Measurements from ENCODE around the gene TENM4.

TENM4 gene

DNA sequence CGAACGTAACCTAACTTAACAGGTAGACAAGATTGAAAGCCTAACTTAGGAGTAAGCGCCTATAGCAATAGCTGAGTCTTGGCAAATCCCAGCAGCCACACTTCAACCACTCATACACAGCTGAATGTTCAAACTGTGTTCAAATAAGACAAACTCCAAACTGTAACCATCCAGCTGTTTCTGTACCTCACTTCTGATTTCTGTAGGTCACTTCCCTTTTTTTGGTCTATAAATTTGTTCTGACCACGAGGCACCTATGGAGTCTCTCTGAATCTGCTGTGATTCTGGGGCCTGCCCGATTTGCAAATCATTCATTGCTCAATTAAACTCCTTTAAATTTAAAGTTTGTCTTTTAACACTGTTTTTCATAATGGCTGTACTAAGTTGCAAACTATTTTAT, 8.2 kb upstream of the TENM4 start:
- in situ Hi-C loops (cut with MboI; ENCODE audit: low sequenced_read_pairs): no loop called here

DNA sequence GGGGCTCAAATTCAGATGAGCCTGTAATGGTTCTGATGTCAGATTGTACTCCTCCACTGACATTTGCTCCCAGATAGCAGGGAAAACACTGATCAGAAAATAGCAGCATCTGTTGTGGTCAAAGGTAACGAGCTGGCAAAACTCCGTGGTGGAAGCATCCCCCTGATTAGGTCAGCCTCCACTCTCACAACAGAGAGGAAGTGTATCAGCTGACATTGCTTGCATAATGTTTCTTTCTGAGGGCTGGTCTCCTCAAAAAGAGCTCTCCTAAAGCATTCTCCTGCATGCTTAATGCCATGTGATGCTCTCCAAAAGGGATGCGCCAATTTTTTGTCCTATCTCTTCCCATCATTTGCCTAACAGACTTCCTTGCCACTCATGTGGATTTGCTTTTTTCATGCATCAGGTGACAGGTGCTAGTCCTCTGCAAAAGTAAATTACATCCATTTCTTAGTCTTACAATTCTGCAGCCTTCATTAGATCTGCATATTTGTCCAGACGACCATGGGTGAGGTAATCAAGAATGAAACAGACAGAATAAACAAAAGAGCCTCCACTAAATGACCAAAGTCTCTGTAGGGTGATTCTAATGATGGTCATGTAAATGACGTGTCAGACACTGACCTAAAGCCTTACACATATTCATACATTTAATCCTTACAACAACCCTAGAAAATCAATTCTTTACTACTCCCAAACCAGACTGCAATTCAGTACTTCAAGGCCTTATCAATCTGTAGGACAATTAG, 6.4 kb upstream of the TENM4 start:
- in situ Hi-C loops (cut with MboI; ENCODE audit: low sequenced_read_pairs): no loop called here

DNA sequence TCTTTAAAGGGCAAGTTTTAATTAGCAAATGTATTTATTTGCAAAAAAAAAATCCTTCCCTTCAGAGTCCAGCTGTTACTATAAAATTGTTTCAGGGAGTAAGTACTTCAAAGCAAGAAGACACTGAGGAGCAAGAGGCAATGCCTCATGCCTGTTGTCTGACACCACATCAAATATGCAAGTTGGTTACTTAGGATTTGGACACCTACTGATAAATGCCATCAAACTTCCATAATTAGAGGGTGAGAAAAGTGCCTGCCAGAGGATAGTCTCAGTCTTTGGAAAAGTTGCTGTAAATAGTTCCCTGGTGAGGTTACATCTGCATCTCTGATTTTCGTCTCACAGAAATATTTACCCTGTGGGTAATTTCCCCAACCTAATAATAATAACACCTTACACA, 4.1 kb upstream of the TENM4 start:
- in situ Hi-C loops (cut with MboI; ENCODE audit: low sequenced_read_pairs): no loop called here

DNA sequence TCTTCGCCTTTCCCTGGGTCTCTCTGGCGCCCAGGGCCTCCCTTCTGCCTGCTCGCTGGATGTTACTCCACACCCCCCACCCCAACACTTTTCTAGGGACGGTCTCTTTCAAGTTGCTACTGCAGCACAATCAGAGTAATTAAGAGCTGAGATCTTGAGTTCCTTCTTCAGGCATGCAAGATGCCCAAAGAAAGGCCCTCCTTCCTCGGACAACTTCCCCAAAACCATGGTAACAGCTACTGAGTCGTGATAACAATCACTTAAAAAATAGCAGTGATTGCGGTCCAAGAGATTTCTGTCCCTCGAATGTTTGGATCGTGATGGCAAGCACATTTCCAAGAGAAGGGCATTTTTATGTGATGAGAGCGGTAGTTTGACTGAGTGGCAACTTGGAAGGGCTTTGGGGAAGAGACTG, 638 bp upstream of the TENM4 start:
- in situ Hi-C loops (cut with MboI; ENCODE audit: low sequenced_read_pairs): no loop called here

DNA sequence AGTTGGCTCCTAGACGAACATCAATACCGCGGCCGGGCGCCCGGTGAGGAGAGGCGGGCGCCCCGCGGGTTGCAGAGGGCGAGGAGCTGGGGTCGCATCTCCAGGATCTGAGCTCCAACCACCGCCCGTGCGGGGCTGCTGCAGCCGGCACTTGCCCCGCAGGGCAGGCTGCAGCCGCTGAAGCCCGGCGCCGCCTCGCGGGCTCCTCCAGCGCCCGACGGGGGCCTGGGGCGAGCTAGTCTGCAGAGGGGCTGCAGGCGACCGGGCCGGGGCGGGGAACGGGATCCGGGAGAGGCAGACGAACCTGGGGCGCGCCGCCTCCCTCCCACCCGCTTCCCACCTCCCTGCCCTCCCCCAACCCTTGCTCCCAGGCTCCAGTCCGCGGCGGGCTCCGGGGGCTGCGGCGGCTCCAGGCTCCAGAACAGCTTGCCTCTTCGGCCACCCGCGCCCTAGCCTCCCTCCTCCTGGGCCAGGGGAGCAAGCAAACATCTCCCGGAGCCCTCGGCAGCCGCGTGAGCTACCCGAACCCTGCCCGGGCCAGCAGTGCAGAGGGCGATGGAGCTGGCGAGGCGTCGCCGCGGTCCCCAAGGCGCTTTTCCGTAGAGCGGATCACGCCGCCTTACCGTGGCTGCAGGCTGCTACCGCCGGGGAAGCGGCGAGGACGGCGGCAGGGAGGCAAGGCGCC, 802 bp downstream of the TENM4 start:
- in situ Hi-C loops (cut with MboI; ENCODE audit: low sequenced_read_pairs): no loop called here

DNA sequence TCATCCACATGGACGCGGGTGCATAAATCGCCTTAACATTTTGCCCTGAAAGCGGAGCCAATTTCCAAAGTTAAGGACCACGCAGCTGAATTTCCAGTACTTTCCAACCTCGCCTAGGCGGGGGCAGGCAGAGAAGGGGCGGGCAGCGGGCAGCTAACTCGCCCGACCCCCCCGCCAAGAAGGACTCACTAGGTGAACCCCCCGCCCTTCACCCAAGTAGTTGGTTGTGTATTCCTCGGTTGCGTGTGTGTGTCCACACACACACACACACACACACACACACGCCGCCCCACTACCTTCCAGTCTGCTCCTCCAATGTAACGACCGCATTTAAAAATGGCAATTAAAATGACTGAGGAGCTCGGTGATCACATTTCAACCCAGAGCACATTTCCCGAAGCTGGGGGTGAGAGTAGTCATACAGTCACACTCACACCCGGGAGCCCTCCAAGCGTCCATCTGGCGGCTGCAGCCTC, 1.4 kb downstream of the TENM4 start:
- in situ Hi-C loops (cut with MboI; ENCODE audit: low sequenced_read_pairs): no loop called here

DNA sequence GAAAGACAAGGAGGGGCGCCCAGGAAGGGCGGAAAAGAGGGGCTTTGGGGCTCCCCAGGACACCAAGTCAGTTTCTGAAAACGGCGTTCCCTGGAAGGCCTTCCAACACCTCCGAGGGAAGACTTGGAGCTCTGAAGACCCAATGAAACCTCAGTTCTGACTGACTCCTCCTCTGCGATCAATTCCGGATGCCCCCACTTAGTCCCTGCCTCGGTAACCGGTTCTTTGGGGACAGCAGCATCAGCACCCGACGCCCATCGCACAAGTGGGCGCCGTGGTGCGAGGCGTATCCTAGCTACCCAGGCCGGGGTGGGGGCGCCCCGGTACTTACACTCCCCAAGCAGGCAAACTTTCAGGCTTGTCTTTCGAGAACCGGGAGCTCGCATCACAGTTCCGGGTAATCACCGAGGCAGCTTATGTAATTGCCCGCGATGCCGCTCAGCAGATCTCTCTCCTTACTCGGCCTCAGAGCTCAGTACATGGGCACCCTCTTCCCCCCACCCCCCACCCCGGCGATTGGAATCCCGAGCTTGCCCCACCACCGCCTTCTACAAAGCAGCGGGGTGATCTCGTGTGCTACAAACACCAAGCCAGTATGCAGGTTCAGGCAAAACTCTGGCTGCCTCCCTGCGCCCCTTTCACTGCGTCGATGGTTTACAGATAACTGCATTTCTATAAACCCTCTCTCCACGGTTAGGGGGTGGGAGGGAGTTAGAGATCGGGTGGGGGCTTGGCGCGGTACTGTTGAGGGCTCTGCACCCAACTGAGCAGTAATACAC, 2.0 kb downstream of the TENM4 start:
- in situ Hi-C loops (cut with MboI; ENCODE audit: low sequenced_read_pairs): no loop called here

DNA sequence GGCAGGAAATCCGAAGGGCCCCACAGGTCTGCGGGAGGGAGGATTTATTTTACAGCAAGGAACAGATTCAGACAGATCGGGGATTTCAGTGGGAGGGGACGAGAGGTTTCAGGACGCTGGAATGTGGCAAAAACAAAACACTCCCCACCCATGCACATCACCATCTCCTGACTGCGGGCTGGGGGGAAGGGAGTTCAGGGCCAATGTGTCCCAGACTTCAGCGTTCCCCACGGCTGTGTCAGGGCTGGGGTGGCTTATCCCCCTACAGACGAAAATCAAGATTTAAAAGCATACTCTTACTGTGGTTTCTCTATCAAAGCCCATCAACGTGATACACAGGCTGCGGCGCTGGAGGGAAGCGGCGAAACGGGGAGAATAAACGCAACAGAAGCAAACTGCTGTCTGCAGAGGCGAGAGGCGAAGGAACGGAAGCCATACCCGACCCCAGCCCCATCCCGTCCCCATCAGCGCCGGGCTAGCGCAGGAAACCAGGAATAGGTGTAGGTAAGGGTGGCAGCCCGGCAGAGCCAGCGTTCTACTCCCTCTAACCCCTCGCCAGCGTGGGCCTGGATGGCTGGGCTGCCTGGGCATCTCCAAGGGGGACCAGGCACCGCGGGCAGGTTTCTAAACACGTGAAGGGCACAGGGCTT, 2.7 kb downstream of the TENM4 start:
- in situ Hi-C loops (cut with MboI; ENCODE audit: low sequenced_read_pairs): no loop called here

DNA sequence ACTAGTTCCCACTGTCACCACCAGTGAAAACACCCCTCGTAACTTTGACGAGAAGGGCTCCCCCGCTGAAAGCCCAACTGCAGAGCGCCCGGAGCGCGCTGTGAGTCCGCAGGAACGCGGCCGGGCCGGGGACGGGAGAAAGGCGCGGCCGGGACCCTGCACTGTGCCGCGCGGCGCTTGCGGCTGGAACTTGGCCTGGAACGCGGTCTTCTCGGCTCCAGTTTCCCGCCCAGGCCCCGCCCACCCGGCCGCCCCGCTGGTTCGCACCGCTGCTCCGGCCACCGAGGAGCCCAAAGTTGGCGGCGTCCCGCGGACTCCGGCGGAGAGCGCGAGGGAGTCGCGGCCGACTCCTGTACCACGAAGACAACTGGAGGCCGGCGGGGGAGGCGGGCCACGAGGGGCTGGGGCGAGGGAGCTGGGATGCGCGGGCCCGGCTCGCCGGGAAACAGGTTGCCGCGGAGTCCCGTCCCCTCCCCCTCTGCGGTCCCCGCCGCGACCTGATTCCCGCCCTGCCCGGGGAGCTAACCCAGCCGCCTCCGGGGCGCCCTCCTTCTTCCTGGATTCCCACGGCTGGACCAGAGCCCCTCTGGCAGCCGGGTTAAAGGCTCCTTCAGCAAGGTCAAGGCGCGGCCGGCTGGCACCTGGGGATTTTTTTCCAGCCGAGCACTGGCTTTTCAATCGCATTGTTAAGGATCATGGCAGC, 3.4 kb downstream of the TENM4 start:
- in situ Hi-C loops (cut with MboI; ENCODE audit: low sequenced_read_pairs): no loop called here

DNA sequence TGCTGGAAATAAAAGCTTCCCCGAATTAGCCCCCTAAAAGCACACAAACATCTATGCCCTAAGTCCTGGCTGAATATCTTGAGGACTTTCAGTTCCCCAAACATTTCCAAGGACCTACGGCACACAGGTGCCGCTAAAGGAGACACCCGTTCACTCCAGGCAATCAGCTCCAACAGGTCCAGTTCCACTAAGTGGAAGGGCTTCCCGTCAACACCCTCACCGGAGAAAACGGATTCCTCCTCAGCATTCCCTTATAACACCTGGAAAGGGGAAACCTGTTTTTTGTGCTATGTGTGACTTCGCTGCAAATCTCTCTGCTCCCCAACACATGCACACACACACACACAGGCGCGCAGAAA, 3.9 kb downstream of the TENM4 start:
- in situ Hi-C loops (cut with MboI; ENCODE audit: low sequenced_read_pairs): no loop called here

DNA sequence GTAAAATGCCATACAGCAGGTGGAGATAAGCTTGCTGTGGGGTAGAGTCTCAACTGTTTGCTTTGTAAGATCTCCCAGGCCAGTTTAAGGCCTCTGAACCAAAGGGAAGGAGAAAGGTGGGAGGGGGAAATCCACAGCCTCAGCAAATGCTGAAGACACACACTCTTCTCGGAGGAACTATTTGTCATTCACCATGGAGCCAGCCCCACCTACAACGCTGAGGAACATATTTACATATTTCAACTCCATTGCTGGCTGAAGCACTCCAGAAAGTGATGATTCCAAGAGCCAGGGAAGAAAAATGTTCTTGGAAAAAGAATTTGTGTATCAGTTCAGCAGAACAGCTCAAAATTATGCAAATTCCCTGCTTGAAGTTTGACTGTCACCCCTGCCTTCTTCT, 6.5 kb downstream of the TENM4 start:
- in situ Hi-C loops (cut with MboI; ENCODE audit: low sequenced_read_pairs): no loop called here

DNA sequence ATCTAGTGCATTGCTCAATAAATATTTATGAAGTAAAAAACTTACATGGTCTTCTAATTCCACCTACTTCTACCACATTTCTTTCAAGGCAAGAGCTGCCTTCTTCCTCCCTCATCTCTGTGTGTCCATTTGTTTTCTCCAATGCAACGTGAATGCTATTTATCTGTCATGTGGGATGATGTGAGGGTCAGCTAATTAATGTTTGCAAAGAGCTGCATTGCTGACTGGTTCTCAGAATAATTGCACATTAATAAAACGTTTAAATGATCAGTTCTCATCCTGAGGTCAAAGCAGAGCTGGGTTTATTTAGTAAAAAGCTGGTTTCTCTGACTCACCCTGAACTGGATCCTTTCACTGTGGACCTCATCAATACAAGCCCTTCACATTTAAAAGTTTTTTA, 8.7 kb downstream of the TENM4 start:
- in situ Hi-C loops (cut with MboI; ENCODE audit: low sequenced_read_pairs): no loop called here

DNA sequence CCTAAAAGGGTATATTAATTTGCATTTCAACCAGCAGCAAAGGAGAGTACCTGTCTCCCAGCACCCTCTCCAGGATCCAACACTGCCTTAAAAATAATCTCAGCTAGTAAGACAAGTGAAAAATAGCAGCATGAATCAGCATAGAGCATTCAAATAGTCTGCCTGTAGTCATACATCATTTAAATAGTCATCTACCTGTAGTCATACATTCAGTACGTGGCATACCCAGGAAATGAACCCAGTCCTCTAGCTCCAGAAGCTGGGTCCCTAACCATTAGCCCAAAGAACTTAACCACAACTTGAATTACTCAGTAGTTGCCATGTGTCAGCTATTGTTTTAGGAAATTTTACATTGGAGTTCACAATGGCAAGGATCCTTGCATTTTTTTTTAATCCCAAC, 9.3 kb downstream of the TENM4 start:
- in situ Hi-C loops (cut with MboI; ENCODE audit: low sequenced_read_pairs): no loop called here

DNA sequence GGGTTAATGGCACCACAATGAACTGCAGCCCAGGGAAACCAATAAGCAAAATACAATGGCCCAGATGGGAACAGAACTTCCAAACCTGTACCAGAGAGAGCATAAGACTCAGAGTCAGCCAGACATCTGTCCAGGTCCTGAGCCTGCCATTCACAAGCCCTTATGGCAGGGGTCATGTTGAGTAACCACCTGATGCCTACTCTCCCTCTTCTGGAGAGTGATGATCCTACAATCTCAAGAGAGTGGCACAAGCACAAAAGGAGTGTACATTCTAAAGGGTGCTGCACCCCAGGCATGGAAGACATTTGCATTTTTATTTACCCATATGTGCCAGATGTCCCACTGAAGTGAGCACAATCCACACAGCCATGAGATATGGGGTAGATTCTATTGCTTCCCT, 10.6 kb downstream of the TENM4 start:
- in situ Hi-C loops (cut with MboI; ENCODE audit: low sequenced_read_pairs): no loop called here

DNA sequence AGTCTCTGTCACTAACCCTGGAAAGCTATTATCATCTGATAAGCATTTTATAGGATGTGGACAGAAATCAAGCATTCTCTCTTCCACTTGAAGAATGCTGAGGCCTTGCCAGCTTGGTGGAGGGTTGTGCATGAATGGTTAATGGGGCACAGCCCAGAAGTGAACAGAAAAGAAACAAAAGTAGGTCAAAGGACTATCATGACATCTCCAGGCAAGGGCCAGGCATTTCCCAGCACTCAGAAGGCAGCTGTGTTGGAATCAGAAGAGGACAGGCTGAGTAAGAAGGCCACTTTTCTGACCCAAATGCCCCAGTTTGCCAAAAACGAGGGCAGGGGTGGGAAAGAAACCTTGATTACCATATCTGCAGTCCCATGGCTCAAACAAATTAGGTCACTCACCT, 12.4 kb downstream of the TENM4 start:
- in situ Hi-C loops (cut with MboI; ENCODE audit: low sequenced_read_pairs): no loop called here

DNA sequence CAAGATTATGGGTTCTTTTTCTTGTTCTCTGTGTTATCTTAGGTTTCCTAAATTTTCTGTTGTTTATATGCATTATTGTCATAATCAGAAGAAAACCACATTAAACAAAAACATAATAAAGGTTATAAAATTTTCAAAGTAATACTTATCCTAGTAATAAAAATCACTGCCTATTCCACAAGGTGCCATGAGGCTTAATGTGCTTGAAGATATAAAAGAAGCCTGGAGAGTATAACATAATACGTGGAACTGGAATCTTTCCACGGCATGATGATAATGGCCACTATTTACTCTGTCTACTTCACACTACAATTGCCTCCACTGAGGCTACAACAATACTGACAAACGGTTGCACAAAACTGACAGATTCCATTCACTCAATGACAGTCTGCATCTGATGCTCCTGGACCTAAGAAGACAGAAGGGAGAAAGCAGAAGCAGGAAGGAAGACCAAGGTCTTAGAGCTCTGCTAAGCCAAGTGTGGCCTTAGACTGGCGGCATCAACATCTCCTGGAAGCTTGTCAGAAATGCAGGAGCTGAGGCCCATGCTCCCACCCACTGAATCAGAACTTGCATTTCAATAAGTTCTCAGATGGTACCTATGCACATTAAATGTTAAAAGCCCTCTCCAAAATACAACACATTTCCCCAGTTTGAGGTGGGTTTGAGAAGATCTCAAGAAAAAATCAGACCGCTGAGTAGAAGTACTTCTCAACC, 13.1 kb downstream of the TENM4 start:
- in situ Hi-C loops (cut with MboI; ENCODE audit: low sequenced_read_pairs): no loop called here

DNA sequence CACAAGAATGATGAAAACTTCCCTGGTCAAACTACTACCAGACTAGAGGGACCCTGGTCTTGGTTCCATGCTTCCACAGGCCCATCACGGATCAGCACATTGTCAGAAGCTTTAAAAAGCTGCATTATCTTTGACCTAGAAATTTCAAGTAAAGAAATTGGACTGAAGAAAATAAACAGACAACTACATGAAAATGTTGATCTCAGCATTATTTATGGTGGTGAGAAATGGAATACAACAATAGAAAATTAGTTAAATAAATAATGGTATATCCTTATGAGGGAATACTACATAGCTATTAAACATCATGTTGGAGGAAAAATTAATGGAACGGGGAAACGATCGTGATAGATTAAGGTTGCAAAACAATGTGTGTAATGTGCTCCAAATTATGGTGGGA, 13.7 kb downstream of the TENM4 start:
- in situ Hi-C loops (cut with MboI; ENCODE audit: low sequenced_read_pairs): no loop called here

DNA sequence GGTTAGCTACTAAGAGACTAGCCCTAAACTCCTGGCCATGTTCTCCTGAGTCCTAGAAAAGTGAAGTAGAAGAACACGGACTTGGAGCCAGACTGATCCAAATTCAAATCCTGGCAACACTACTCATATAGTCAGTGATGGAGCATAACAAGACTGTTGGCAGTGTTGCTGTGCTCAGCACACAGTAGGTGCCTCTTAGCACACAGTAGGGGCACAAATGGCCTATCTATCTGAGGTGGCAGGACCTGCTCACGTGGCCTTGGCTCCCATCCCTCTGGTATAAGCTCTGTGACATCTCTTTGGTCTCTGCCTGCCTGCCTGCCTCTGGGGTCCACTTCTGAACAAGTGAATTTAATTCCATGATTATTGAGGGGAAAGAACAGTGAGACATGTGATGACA, 15.4 kb downstream of the TENM4 start:
- in situ Hi-C loops (cut with MboI; ENCODE audit: low sequenced_read_pairs): no loop called here

DNA sequence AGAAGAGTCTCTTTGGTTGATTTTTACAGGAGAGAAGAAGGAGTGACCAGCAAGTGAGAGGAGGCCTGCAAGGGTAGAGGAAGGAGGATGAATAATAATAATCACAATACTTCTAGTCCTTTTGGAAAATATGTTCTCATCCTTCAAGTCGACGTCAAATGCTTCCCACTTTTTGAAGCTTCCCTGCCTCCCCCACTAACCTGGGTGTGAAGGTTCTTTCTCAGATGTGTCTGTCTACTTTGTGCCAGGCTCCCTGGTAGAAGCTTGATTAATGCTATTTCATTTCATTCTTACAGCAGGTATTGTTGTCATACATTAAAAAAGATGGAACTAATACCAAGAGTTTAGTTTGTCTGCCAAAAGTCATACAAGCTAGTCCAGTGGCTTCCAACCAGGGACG, 17.1 kb downstream of the TENM4 start:
- in situ Hi-C loops (cut with MboI; ENCODE audit: low sequenced_read_pairs): no loop called here

DNA sequence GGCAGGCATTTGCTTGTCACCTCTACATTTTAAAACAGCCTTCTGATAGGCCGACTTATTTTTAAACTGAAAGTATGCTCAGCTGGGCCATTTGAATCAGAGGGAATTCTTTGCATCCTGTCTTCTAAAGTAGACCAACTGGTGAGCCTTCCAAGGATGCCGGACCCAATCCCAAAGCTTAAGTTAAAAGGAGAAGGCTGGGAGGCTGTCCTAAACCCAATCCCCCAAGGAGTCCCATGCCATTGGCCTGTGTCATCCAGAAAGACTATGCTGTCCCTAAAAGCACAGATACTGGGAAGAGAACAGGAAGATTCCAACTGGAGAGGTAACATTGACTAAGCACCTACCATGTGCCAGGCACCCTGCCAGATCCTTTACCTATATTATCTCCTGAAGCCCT, 18.0 kb downstream of the TENM4 start:
- in situ Hi-C loops (cut with MboI; ENCODE audit: low sequenced_read_pairs): no loop called here
